Hematopoietic multipotent progenitor cell treated with erythropoietin and hydrocortisone succinate and interleukin-3 and kit ligand, for 4 days (in vitro differentiated cells): ENCODE data around the gene AP1S2.

Source experiments
- DNase-seq: peaks from one replicate; pipeline ENCODE4 v3.0.0-alpha.2; 2015

Gene AP1S2

GRCh38 chrX:15804563-15804962 lies 50.0 kb downstream of the AP1S2 start:
- no peak for DNase-seq

- no peak for DNase-seq
These were observed 56.9 kb downstream of the AP1S2 start for GRCh38 chrX:15797707-15798106.

GRCh38 chrX:15790769-15791290 lies 63.8 kb downstream of the AP1S2 start:
- peak; percentile 37 for DNase-seq

- peak; percentile 92 for DNase-seq
These were observed 64.4 kb downstream of the AP1S2 start, which contains the start of gene ZRSR2 for GRCh38 chrX:15789979-15790768. TSS of gene ZRSR2 (plus strand) at chrX:15790484. CDS start at chrX:15790496, 12 bp downstream.

GRCh38 chrX:15786915-15787314 lies 67.7 kb downstream of the AP1S2 start:
- DNase-seq, result peak; percentile 18

- DNase-seq, result peak; percentile 50
These were observed 69.3 kb downstream of the AP1S2 start for GRCh38 chrX:15785176-15785750.

- peak; percentile 27 for DNase-seq
These were observed 72.5 kb downstream of the AP1S2 start for GRCh38 chrX:15781961-15782699.
